ENCODE measurements around the gene HNRNPH3. TPM values are rescaled to one million over a fixed set of nuclear protein-coding genes. Genes with fewer than 3 reads are reported as not detected.
"Not testable (repeated sequence)": the region's sequence is repeated elsewhere in the genome, so short reads cannot be mapped to it uniquely, and the experiment has no call there.

Gene HNRNPH3
- total RNA-seq, 1 donor from 2014 or later, result 176 TPM

DNA sequence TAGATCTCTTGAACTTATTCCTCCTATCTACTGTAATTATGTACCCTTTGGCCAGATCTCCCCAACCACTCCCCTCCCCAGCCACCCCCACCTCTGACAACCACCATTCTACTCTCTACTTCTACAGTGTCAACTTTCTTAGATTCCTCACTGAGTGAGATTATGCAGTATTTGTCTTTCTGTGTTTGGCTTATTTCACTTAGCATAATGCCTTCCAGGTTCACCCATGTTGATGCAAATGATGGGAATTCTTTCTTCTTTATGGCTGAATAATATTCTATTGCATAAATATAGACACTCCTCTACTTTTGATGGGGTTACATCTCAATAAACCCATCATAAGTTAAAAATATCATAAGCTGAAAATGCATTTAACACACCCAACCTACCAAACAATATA is 21.3 kb upstream of the HNRNPH3 start:
- no peak overlapping the region for H3K4me3 Mint-ChIP-seq

DNA sequence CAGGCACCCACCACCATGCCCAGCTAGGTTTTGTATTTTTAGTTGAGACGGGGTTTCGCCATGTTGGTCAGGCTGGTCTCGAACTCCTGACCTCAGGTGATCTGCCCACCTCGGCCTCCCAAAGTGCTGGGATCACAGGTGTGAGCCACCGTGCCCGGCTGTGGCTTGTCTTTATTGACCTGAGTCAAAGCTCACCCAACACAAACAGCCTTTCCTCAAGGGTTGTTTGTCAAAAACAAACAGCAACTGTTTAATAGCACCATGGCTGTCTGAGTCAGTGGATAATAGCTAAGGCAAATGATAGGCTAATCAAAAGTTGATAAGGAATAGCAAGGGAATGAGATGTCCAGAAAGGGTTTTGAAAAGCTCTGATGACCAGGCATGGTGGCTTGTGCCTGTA is 16.9 kb upstream of the HNRNPH3 start:
- H3K4me3 Mint-ChIP-seq; H3K4me1 Mint-ChIP-seq (ENCODE audit: low read depth); DNase-seq (ENCODE audit: low spot score); intact Hi-C loops (cut with micrococcal nuclease); H3K27me3 Mint-ChIP-seq (ENCODE audit: insufficient read depth); H3K27ac Mint-ChIP-seq; H3K36me3 Mint-ChIP-seq (ENCODE audit: low read depth): not testable (repeated sequence)
- peaks cover 18% of the 10 kb centered on the region for H3K9me3 Mint-ChIP-seq

More for the DNA sequence above, 21.3 kb upstream of the HNRNPH3 start:
- Mint-ChIP-seq H3K9me3 (peaks cover under 1% of the 10 kb centered on the region), H3K27me3 (ENCODE audit: insufficient read depth) (peaks cover 5% of the 10 kb centered on the region), H3K27ac (no peak overlapping the region), H3K4me1 (ENCODE audit: low read depth) (peaks cover 6% of the 10 kb centered on the region), H3K36me3 (ENCODE audit: low read depth) (no peaks in the 10 kb centered on the region)
- intact Hi-C loops (cut with micrococcal nuclease), result no loop called here
- DNase-seq (ENCODE audit: low spot score), result no peak

DNA sequence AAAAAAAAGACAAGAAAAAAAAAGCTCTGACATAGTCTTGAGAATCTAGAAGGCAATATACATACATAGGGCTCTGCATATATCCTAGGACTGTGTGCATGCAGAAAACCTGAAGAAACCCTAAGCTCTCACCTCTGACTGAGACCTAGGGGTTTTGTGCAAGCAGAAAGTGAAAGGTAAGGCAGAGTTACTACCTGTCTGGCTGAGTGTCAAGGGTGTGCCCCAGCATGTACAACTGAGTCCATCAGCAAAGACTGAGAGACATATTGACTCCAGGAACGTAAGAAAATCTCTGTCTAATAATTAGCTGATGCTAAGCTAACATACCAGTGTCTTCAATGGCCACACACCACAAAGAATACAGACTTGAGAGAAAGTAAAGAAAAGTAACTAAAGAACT is 16.3 kb upstream of the HNRNPH3 start:
- H3K9me3 Mint-ChIP-seq, result peaks cover 18% of the 10 kb centered on the region
- peaks cover 6% of the 10 kb centered on the region for H3K4me1 Mint-ChIP-seq (ENCODE audit: low read depth)
- H3K27ac Mint-ChIP-seq, result no peak overlapping the region
- intact Hi-C loops (cut with micrococcal nuclease), result no loop called here
- H3K27me3 Mint-ChIP-seq (ENCODE audit: insufficient read depth), result peaks cover 3% of the 10 kb centered on the region
- H3K36me3 Mint-ChIP-seq (ENCODE audit: low read depth), result peaks cover 3% of the 10 kb centered on the region
- no peak for DNase-seq (ENCODE audit: low spot score)
- no peak overlapping the region for H3K4me3 Mint-ChIP-seq

DNA sequence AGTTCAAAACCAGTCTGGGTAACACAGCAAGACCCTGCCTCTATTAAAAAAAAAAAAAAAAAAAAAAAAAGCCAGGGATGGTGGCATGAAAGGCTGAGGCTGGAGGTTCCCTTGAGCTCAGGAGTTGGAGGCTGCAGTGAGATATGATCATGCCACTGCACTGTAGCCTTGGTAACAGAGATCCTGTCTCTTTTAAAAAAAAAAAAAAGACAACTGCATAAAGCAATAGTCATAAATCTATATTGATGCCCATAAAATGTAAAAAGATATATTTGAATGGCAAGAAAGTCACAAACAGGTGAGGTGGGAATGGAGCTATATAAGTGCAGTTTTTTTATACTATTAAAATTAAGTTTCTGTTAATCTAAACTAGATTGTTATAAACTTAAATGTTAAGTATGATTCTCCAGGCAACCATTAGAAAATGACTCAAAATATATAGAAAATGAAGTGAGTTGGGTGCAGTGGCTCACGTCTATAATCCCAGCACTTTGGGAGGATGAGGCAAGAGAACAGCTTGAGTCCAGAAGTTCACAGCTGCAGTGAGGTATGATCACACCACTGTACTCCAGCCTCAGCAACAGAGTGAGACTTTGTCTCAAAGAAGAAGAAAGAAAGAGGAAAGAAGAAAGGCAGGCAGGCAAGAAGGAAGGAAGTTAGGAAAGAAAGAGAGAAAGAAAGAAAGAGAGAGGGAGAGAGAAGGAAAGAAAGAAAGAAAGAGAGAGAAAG is 13.4 kb upstream of the HNRNPH3 start:
- DNase-seq (ENCODE audit: low spot score), result no peak
- H3K27me3 Mint-ChIP-seq (ENCODE audit: insufficient read depth), result no peaks in the 10 kb centered on the region
- no peak overlapping the region for H3K4me3 Mint-ChIP-seq
- H3K9me3 Mint-ChIP-seq, result peaks cover 18% of the 10 kb centered on the region
- H3K36me3 Mint-ChIP-seq (ENCODE audit: low read depth), result peaks cover 3% of the 10 kb centered on the region
- no peak overlapping the region for H3K27ac Mint-ChIP-seq
- intact Hi-C loops (cut with micrococcal nuclease), result no loop called here
- peaks cover 6% of the 10 kb centered on the region for H3K4me1 Mint-ChIP-seq (ENCODE audit: low read depth)

DNA sequence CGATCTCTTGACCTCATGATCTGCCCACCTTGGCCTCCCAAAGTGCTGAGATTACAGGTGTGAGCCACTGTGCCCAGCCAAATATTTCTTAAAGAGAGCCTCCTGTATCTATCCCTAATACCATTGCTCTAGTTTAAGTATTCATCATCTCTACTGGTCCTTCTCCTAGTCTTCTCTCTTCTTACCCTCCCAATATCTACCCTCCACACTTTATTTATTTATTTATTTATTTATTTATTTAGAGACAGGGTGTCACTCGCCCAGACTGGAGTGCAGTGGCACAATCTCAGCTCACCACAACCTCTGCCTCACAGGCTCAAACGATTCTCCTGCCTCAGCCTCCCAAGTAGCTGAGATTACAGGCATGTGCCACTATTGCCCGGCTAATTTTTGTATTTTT is 7.5 kb upstream of the HNRNPH3 start:
- H3K27ac Mint-ChIP-seq; H3K4me3 Mint-ChIP-seq; H3K27me3 Mint-ChIP-seq (ENCODE audit: insufficient read depth); DNase-seq (ENCODE audit: low spot score); H3K9me3 Mint-ChIP-seq; intact Hi-C loops (cut with micrococcal nuclease); H3K36me3 Mint-ChIP-seq (ENCODE audit: low read depth): not testable (repeated sequence)
- H3K4me1 Mint-ChIP-seq (ENCODE audit: low read depth), result peaks cover 11% of the 10 kb centered on the region

DNA sequence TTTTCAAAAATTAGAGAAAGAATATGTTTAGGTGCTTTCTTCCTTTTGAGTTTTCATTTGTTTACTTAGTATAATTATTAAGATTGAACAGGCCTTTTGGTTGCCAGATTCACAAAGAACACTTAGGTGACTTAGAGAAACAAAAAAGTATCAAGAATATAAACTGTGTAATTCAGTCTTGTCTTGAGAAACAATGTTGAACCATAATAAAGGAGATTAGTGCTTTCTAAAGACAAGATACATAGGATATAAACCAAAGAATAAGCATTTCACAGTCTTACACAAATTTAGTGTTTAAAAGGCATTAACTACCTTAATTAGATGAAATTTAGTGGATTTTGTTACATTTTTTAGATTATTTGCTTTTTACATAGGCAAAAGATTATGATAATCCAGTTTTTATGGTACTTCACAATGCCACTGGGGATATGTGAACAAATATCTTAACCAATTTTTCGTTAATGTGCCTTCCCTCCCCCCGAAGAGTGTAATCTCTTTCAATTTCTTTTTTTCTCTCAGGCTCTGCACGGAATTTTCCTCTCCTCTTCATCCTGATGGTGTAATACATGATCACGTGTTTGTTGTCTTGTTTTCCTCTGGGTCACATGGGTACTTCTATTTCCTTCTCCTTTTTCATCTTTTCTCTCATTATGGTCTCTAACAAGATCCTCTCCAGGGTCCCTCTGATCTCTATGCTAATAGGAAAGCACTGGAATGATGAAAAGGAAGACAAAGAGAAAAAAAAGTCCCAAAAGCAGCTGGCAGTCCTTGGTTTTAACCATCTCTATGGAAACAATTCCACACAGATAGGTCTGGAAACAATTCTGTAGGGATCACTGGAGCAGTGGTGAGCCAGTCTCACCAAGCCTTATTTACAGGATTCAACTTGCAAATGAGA is 3.7 kb upstream of the HNRNPH3 start:
- peaks cover 1% of the 10 kb centered on the region for H3K27me3 Mint-ChIP-seq (ENCODE audit: insufficient read depth)
- peaks cover 31% of the 10 kb centered on the region for H3K4me1 Mint-ChIP-seq (ENCODE audit: low read depth)
- no peaks in the 10 kb centered on the region for H3K9me3 Mint-ChIP-seq
- peak overlapping the region; percentile 47 for H3K4me3 Mint-ChIP-seq
- no peak for DNase-seq (ENCODE audit: low spot score)
- intact Hi-C loops (cut with micrococcal nuclease), result no loop called here
- peak overlapping the region; percentile 72 for H3K27ac Mint-ChIP-seq
- H3K36me3 Mint-ChIP-seq (ENCODE audit: low read depth), result peaks cover 9% of the 10 kb centered on the region

DNA sequence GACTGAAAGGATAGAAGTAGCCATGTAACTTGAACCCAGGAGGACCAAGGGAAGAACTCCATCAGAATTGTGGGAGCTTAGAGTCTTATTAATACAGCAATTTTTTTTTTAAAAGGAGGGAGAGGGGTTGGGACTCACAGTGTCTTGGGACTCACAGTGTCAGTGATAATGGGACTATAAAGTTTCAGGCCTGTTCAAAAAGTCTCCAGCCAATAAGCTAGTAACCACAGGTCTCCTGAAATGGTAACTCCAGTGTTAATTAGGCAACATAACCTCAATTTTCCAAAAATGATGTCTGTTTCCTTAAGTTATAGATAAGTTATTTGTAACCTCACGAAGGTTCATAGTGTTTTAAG is 2.4 kb upstream of the HNRNPH3 start:
- H3K9me3 Mint-ChIP-seq, result no peaks in the 10 kb centered on the region
- H3K27ac Mint-ChIP-seq, result peak overlapping the region; percentile 57
- no peak for DNase-seq (ENCODE audit: low spot score)
- intact Hi-C loops (cut with micrococcal nuclease), result no loop called here
- peaks cover 1% of the 10 kb centered on the region for H3K27me3 Mint-ChIP-seq (ENCODE audit: insufficient read depth)
- H3K4me3 Mint-ChIP-seq, result no peak overlapping the region
- H3K4me1 Mint-ChIP-seq (ENCODE audit: low read depth), result peaks cover 44% of the 10 kb centered on the region
- peaks cover 17% of the 10 kb centered on the region for H3K36me3 Mint-ChIP-seq (ENCODE audit: low read depth)

DNA sequence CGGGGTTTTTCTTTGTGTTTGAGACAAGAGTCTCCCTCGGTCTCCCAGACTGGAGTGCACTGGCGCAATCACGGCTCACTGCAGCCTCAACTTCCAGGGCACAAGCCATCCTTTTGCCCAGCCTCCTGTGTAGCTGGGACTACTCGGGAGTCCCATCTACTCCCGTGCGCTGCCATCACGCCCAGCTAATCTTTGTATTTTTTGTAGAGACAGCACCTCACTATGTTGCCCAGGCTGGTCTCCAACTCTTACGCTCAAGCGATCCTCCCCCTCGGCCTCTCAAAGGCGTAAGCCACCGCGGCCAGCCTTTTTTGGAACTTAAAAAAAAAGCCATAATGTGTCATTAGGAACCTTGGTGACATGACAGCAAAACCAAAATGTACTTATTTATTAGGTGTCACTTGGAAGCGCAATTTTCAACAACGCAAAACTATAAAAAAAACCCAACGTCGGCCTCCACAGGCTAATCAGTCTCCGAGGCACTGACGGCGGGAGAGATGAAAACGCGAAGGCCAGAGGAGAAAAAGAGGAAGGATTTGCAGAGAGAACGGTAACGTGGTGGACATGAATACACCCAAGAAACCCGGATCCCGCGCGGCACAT is 911 bp upstream of the HNRNPH3 start:
- H3K4me3 Mint-ChIP-seq, result peak overlapping the region; percentile 100
- peaks cover 30% of the 10 kb centered on the region for H3K36me3 Mint-ChIP-seq (ENCODE audit: low read depth)
- H3K27me3 Mint-ChIP-seq (ENCODE audit: insufficient read depth), result peaks cover 1% of the 10 kb centered on the region
- H3K27ac Mint-ChIP-seq, result peak overlapping the region; percentile 99
- H3K9me3 Mint-ChIP-seq, result no peaks in the 10 kb centered on the region
- intact Hi-C loops (cut with micrococcal nuclease), result loop anchor here (1.0 to 5.0 kb wide), 6 partner anchors 76 to 540 kb away; partner anchors contain the start of genes ATOH7, HERC4, RUFY2 and SIRT1
- no peak for DNase-seq (ENCODE audit: low spot score)
- peaks cover 59% of the 10 kb centered on the region for H3K4me1 Mint-ChIP-seq (ENCODE audit: low read depth)

DNA sequence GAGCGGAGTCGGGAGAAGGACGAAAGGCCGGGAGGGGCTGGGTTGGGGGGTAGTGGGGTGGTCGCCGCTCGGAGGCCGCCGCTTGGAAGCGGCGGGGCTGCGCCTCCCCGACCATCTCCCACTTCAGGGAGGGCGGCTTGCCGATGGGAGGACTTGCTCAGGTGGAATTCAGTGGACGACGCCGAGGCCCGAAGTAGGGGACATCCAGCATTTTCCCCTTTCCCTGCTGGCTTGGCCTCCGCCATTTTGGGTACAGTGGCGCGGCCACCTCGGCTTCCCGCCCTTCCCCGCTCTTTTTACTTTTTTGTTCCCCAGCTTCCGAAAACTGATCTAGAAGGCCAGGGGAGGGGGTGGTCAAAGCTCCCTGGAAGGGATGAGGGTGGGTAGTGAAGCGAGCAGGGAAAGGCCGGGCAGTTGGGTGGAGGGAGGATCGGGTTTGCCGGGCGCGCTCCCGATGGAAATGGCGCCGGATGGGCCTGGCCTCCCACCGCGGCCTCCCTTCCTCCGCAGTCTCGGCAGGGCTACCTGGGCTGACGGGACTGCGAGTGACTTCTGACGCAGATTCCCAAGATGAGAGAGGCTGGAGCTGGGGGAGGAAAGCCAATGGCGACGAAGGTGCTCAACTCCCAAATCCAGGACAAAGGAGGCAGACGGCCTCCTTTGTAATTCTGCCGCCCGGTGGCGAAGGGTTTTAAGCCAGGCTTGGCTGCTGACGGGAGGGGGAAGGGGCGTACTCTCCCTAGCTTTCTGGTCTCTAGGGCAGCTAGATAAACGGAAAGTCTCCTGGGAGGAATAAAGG is 594 bp downstream of the HNRNPH3 start, which contains the start of gene PBLD:
Gene PBLD, minus strand, starts transcription at position 670 of the 799 bp plus-strand sequence. CDS start 26,084 bp downstream, outside the sequence.
- intact Hi-C loops (cut with micrococcal nuclease), result loop anchor here (1.0 to 5.0 kb wide), 5 partner anchors 100 to 569 kb away; partner anchors contain the start of genes ATOH7, CCAR1, DDX50 and DNA2
- Mint-ChIP-seq H3K9me3 (no peaks in the 10 kb centered on the region), H3K27me3 (ENCODE audit: insufficient read depth) (peaks cover 1% of the 10 kb centered on the region), H3K27ac (peak within 1 kb of the TSS; percentile 99), H3K36me3 (ENCODE audit: low read depth) (peaks cover 41% of the 10 kb centered on the region), H3K4me3 (peak within 1 kb of the TSS; percentile 100), H3K4me1 (ENCODE audit: low read depth) (peaks cover 74% of the 10 kb centered on the region)
- DNase-seq (ENCODE audit: low spot score), result peak; percentile 43

DNA sequence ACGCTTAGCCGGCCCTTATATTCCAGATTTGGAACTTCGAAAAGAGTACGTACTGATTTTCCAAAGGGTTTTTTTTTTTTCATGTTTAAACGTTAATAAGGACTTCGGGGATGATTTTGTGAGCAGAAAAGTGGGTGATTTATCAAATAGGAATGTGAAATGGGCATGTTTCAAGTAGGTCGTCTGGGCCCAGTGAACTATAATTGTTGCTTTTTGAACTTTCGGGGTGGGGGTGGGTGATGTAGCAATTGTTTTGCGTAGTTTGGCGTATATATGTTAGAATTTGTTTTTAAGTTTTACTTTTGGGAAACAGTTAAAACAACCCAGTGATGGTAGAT is 1.2 kb downstream of the HNRNPH3 start:
- peaks cover 78% of the 10 kb centered on the region for H3K4me1 Mint-ChIP-seq (ENCODE audit: low read depth)
- H3K36me3 Mint-ChIP-seq (ENCODE audit: low read depth), result peaks cover 46% of the 10 kb centered on the region
- no peak for DNase-seq (ENCODE audit: low spot score)
- H3K9me3 Mint-ChIP-seq, result no peaks in the 10 kb centered on the region
- H3K27ac Mint-ChIP-seq, result peak overlapping the region; percentile 99
- peaks cover 1% of the 10 kb centered on the region for H3K27me3 Mint-ChIP-seq (ENCODE audit: insufficient read depth)
- H3K4me3 Mint-ChIP-seq, result peak overlapping the region; percentile 100
- intact Hi-C loops (cut with micrococcal nuclease), result loop anchor here (2.0 to 5.0 kb wide), 3 partner anchors 101 to 194 kb away; partner anchors contain the start of genes ATOH7, DNA2 and SLC25A16

DNA sequence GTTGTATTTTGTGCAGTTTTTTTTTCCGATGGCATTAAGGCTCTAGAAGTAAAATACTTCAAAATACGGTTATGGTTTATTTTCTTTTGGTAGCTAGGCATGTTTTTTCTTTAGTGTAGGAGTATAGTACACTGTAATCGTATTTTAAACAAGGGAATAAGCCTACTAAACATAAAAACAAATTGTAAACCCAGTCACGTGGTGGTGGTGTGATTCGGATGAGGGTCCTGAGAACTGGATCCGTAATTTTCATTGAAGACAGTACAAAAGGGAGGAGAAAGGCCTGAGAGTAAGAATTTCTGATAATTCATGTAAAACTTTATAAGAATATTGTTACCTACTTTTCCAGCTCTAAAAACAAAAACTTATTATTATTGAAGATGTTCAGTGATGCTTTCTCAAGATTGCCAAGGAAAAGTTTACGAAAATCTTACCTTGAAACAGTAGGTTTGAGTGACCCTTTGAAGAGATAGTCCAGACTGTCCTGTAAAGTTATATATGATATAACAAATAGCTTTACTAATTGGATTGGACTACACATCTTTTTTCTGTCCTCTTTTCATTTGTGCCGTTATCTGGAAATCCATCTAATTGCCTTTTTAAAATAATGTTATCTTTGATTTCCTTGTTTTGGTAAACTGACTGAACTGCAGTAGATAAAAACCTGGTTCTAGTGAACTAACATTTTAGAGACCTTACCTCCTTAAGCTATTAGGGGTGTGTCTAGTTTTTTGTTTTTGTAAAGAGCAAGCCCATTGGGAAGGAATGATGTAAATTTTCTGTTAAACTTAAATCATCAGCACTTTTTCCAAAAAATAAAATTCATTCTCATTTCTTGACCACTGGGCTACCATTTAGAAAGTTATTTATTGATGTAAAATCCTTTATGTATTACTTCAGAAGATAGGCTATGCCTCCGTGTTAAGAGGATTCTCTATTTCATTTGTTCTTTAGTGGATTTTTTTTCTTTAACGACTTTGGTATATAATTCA is 1.9 kb downstream of the HNRNPH3 start:
- no peak for DNase-seq (ENCODE audit: low spot score)
- peaks cover 72% of the 10 kb centered on the region for H3K4me1 Mint-ChIP-seq (ENCODE audit: low read depth)
- no peaks in the 10 kb centered on the region for H3K9me3 Mint-ChIP-seq
- peak overlapping the region; percentile 100 for H3K4me3 Mint-ChIP-seq
- peaks cover 1% of the 10 kb centered on the region for H3K27me3 Mint-ChIP-seq (ENCODE audit: insufficient read depth)
- H3K27ac Mint-ChIP-seq, result peak overlapping the region; percentile 99
- intact Hi-C loops (cut with micrococcal nuclease), result loop anchor here (1.0 to 5.0 kb wide), 5 partner anchors 9 to 193 kb away; partner anchors contain the start of genes ATOH7, DNA2 and SLC25A16
- H3K36me3 Mint-ChIP-seq (ENCODE audit: low read depth), result peaks cover 50% of the 10 kb centered on the region

Measured in activated T-helper 1 cell treated with anti-CD3 and anti-CD28 coated beads, Interleukin-12 subunit alpha, Interleukin-12 subunit beta, Interleukin-2, Interleukin-4 antibody, amounts not matched to agents 30 ng/mL and 10 ng/mL and 1 ng/mL, durations not matched to agents 14 hours and 24 hours and 36 hours (primary cell).